ENCODE measurements around the gene IQGAP1. TPM values are rescaled to one million over a fixed set of nuclear protein-coding genes. Genes with fewer than 3 reads are reported as not detected.

Gene IQGAP1
- total and polyA plus RNA-seq, 9 of the 15 experiments (the other 6 are each of a cell fraction or from before 2014, with no cell fraction given): 37.6 to 143 (median 77.7) TPM

GRCh38 chr15:90493647-90494046 is 105.6 kb downstream of the IQGAP1 start:
- no TSS peak for BruUV-seq (replicated peaks)

DNA sequence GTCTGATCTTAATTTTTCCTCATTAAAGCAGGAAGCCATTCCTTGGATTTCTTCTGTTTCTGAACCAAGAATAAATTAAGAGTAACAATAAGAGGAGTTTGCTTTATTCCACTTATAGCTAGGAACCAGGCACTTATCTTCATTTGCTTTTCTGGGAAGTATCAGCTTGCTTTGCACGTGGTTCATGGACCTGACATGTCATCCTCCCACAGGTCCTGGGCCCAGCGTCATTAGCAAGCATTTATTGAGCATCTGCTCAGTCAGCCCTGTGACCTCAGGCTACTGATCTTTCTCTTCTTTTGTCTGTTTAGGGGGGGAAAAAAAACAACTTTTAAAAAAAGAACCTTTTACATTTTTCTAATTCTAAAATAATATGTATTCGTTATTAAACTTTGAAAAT is 107.0 kb downstream of the IQGAP1 start:
- ChIA-PET POLR2A (no interaction called here), CTCF (ENCODE audit: low intra/inter-chr PET ratio) (interaction anchor here (1.7 kb wide), 1 partner anchor 391 kb away, joined by 4 read pairs; no protein-coding TSS in a partner anchor)
- Histone ChIP-seq H3K27me3 (ENCODE audit: control insufficient read depth in 2 of 2, insufficient read depth in 2 of 2, low read length in 2 of 2) (no peaks in the 10 kb centered on the region), H3K4me1 (replicated peaks in 1 of 2; ENCODE audit: control insufficient read depth in 2 of 2, insufficient read depth in 2 of 2, low read length in 2 of 2) (peaks cover 0 to 2% of the 10 kb centered on the region in 2 experiments; a peak in 1 of 5 replicates), H3K9me1 (ENCODE audit: control insufficient read depth, insufficient read depth, low read length) (no peaks in the 10 kb centered on the region), H3K27ac (ENCODE audit: extremely low read depth, low read depth, low read length) (no peak overlapping the region), H3K79me2 (ENCODE audit: control insufficient read depth, insufficient read depth, low read length) (no peaks in the 10 kb centered on the region), H4K20me1 (replicated peaks; ENCODE audit: control insufficient read depth, insufficient read depth, low read length) (no peaks in the 10 kb centered on the region), H2AFZ (ENCODE audit: low read depth, low read length) (no peak overlapping the region), H3K9me3 (replicated peaks; ENCODE audit: control insufficient read depth, insufficient read depth, low read depth, low read length) (no peaks in the 10 kb centered on the region), H3K4me2 (ENCODE audit: insufficient read depth, low read length) (no peak overlapping the region), H3K9ac (ENCODE audit: insufficient read depth in 1 of 2, low read depth in 2 of 2, low read length in 2 of 2) (no peak overlapping the region), H3K36me3 (ENCODE audit: control insufficient read depth, insufficient read depth, low read length) (peaks cover 62% of the 10 kb centered on the region), H3K4me3 (no peak overlapping the region)
- no peak for ATAC-seq
- FAIRE-seq: peak; percentile 77
- intact Hi-C loops (cut with micrococcal nuclease): no loop called here
- BruUV-seq (replicated peaks): no TSS peak
- in situ Hi-C loops (cut with MboI): no loop called here
- peak; percentile 19 to 54 (median 24) for DNase-seq (ENCODE audit: extremely low read depth in 1 of 4, low spot score in 3 of 4)
- 35% methylated on average over 3 of the region's 3 CpGs for WGBS (ENCODE audit: insufficient coverage, low coverage, missing lambda C conversion rate)
- TF ChIP-seq RCOR1 (IDR thresholded peaks at IDR 0.05; ENCODE audit: borderline replicate concordance in 1 of 2, low read depth in 2 of 2, low read length in 2 of 2) (peak in 1 of 2 experiments; percentile 23; a peak in 1 of 4 replicates), MNT (conservative IDR thresholded peaks at IDR 0.05) (peak in 1 of 2 experiments; percentile 60; a peak in 2 of 4 replicates), TFAM (CRISPR knock-in tag; conservative IDR thresholded peaks at IDR 0.05) (no peak), SOX6 (IDR thresholded peaks at IDR 0.05) (no peak), BRD9 (IDR thresholded peaks at IDR 0.05; ENCODE audit: low read depth, partially characterized antibody) (no peak), ZFP1 (CRISPR knock-in tag; IDR thresholded peaks at IDR 0.05) (no peak)
- TF ChIP-seq, protein P1, sequence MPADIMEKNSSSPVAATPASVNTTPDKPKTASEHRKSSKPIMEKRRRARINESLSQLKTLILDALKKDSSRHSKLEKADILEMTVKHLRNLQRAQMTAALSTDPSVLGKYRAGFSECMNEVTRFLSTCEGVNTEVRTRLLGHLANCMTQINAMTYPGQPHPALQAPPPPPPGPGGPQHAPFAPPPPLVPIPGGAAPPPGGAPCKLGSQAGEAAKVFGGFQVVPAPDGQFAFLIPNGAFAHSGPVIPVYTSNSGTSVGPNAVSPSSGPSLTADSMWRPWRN (IDR thresholded peaks at IDR 0.05; ENCODE audit: low read depth): no peak
- TF ChIP-seq, protein P2, sequence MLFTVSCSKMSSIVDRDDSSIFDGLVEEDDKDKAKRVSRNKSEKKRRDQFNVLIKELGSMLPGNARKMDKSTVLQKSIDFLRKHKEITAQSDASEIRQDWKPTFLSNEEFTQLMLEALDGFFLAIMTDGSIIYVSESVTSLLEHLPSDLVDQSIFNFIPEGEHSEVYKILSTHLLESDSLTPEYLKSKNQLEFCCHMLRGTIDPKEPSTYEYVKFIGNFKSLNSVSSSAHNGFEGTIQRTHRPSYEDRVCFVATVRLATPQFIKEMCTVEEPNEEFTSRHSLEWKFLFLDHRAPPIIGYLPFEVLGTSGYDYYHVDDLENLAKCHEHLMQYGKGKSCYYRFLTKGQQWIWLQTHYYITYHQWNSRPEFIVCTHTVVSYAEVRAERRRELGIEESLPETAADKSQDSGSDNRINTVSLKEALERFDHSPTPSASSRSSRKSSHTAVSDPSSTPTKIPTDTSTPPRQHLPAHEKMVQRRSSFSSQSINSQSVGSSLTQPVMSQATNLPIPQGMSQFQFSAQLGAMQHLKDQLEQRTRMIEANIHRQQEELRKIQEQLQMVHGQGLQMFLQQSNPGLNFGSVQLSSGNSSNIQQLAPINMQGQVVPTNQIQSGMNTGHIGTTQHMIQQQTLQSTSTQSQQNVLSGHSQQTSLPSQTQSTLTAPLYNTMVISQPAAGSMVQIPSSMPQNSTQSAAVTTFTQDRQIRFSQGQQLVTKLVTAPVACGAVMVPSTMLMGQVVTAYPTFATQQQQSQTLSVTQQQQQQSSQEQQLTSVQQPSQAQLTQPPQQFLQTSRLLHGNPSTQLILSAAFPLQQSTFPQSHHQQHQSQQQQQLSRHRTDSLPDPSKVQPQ (CRISPR knock-in tag; IDR thresholded peaks at IDR 0.05; ENCODE audit: borderline replicate concordance): no peak

More at GRCh38 chr15:90493647-90494046, 105.6 kb downstream of the IQGAP1 start:
- TF ChIP-seq ZNF384 (IDR thresholded peaks at IDR 0.05; ENCODE audit: low read depth, low read length) (no peak), ZNF41 (CRISPR knock-in tag; conservative IDR thresholded peaks at IDR 0.05) (no peak), POLR2B (IDR thresholded peaks at IDR 0.05; ENCODE audit: low read depth, partially characterized antibody) (no peak), ZNF57 (CRISPR knock-in tag; IDR thresholded peaks at IDR 0.05) (no peak), HNRNPH1 (optimal IDR thresholded peaks at IDR 0.05; ENCODE audit: low read depth, low read length) (no peak), ZNF696 (CRISPR knock-in tag; conservative IDR thresholded peaks at IDR 0.05) (no peak), ZSCAN32 (CRISPR knock-in tag; IDR thresholded peaks at IDR 0.05) (no peak), RAD51 (IDR thresholded peaks at IDR 0.05; ENCODE audit: borderline replicate concordance, low read depth) (no peak)
- Histone ChIP-seq H3K9me3 (replicated peaks; ENCODE audit: control insufficient read depth, insufficient read depth, low read depth, low read length) (no peaks in the 10 kb centered on the region), H3K4me1 (replicated peaks in 1 of 2; ENCODE audit: control insufficient read depth in 2 of 2, insufficient read depth in 2 of 2, low read length in 2 of 2) (peaks cover 0 to 2% of the 10 kb centered on the region in 2 experiments; a peak in 1 of 5 replicates), H3K36me3 (ENCODE audit: control insufficient read depth, insufficient read depth, low read length) (peaks cover 64% of the 10 kb centered on the region), H3K4me3 (no peak overlapping the region), H2AFZ (ENCODE audit: low read depth, low read length) (no peak overlapping the region), H3K9ac (ENCODE audit: insufficient read depth in 1 of 2, low read depth in 2 of 2, low read length in 2 of 2) (no peak overlapping the region), H3K4me2 (ENCODE audit: insufficient read depth, low read length) (no peak overlapping the region), H3K27me3 (ENCODE audit: control insufficient read depth in 2 of 2, insufficient read depth in 2 of 2, low read length in 2 of 2) (no peaks in the 10 kb centered on the region), H3K9me1 (ENCODE audit: control insufficient read depth, insufficient read depth, low read length) (no peaks in the 10 kb centered on the region), H3K79me2 (ENCODE audit: control insufficient read depth, insufficient read depth, low read length) (no peaks in the 10 kb centered on the region), H4K20me1 (replicated peaks; ENCODE audit: control insufficient read depth, insufficient read depth, low read length) (no peaks in the 10 kb centered on the region), H3K27ac (ENCODE audit: extremely low read depth, low read depth, low read length) (no peak overlapping the region)
- FAIRE-seq (no peak), DNase-seq (ENCODE audit: extremely low read depth in 1 of 4, low spot score in 3 of 4) (no peak), ATAC-seq (no peak)
- CTCF ChIA-PET (ENCODE audit: low intra/inter-chr PET ratio): no interaction called here
- in situ Hi-C loops (cut with MboI) (loop anchor here (5.0 kb wide), 1 partner anchor 394 kb away; no protein-coding TSS in a partner anchor), intact Hi-C loops (cut with micrococcal nuclease) (loop anchor here (2.0 kb wide), 1 partner anchor 103 kb away; no protein-coding TSS in a partner anchor)
- POLR2A ChIA-PET: no interaction called here
